DOHH2 (cell line): Measurements from ENCODE around the gene SEMA5A.

ENCODE experiments used
- H3F3A ChIP-seq: fragments of 200-600 bp; sonication (generic), shearing (Covaris generic); 2 replicates; pipeline ENCODE4 v1.6.0; 2016; ENCODE audit warnings: antibody characterized with exemption, mild to moderate bottlenecking; ENCODE audit not compliant: control insufficient read depth, insufficient read depth
- H3K27ac ChIP-seq: fragments of 200-600 bp; sonication (generic); 2 replicates; pipeline ENCODE4 v1.5.1; 2014; ENCODE audit warnings: low read depth, mild to moderate bottlenecking, low read length, moderate library complexity
- H3K27me3 ChIP-seq: fragments of 200-600 bp; sonication (generic); 2 replicates; pipeline ENCODE4 v1.6.1; 2014; ENCODE audit warnings: mild to moderate bottlenecking, low read length, mixed read lengths; ENCODE audit not compliant: control insufficient read depth
- H3K36me3 ChIP-seq: fragments of 200-600 bp; sonication (generic); 2 replicates; pipeline ENCODE4 v1.6.1; 2014; ENCODE audit warnings: mild to moderate bottlenecking, low read length, moderate library complexity, mixed read lengths; ENCODE audit not compliant: control insufficient read depth
- H3K4me1 ChIP-seq: fragments of 200-600 bp; sonication (generic); 2 replicates; pipeline ENCODE4 v1.6.1; 2014; ENCODE audit warnings: mild to moderate bottlenecking, low read length, mixed read lengths; ENCODE audit not compliant: control insufficient read depth
- H3K4me2 ChIP-seq: fragments of 200-600 bp; sonication (generic); 2 replicates; pipeline ENCODE4 v1.6.0; 2014; ENCODE audit warnings: mild to moderate bottlenecking, low read length, moderate library complexity
- H3K4me3 ChIP-seq: fragments of 200-600 bp; sonication (generic); 2 replicates; pipeline ENCODE4 v1.5.1; 2014; ENCODE audit warnings: mild to moderate bottlenecking, low read length, mixed read lengths
- H3K79me2 ChIP-seq: fragments of 200-600 bp; sonication (generic); 2 replicates; pipeline ENCODE4 v1.6.1; 2014; ENCODE audit warnings: mild to moderate bottlenecking, low read length, mixed read lengths; ENCODE audit not compliant: control insufficient read depth
- H3K9me2 ChIP-seq: fragments of 200-600 bp; sonication (generic); replicated peaks from 2 replicates; pipeline ENCODE4 v1.6.1; 2014; ENCODE audit warnings: mild to moderate bottlenecking, low read length, mixed read lengths; ENCODE audit not compliant: control insufficient read depth
- H3K9me3 ChIP-seq: fragments of 200-600 bp; sonication (generic); 2 replicates; pipeline ENCODE4 v1.6.1; 2014; ENCODE audit warnings: antibody characterized with exemption, low read length, mixed read lengths; ENCODE audit not compliant: control insufficient read depth, insufficient read depth
- H4K20me1 ChIP-seq: fragments of 200-600 bp; sonication (generic); 2 replicates; pipeline ENCODE4 v1.6.0; 2014; ENCODE audit warnings: low read depth, mild to moderate bottlenecking, antibody characterized with exemption, low read length, moderate library complexity; ENCODE audit not compliant: control insufficient read depth, insufficient read depth
- EZH2phosphoT487 ChIP-seq: fragments of 200-600 bp; sonication (generic); IDR thresholded peaks from 2 replicates; pipeline ENCODE4 v1.6.1; 2017; ENCODE audit warnings: borderline replicate concordance, mild to moderate bottlenecking, antibody characterized with exemption, low read length, moderate library complexity, mixed read lengths
- TF ChIP-seq, protein P1 (sequence below): fragments of 200-600 bp; sonication (generic); IDR thresholded peaks from one replicate; pipeline ENCODE4 v1.5.1; 2014; ENCODE audit warnings: antibody characterized with exemption, mild to moderate bottlenecking, low read depth, low read length; ENCODE audit not compliant: poor library complexity, severe bottlenecking

The SEMA5A gene

GRCh38 chr5:9495121-9495520 is 50.8 kb downstream of the SEMA5A start:
- H3K9me2 ChIP-seq: no peaks in the 10 kb centered on the region
- no peak overlapping the region for H3K4me3 ChIP-seq
- H3K79me2 ChIP-seq: no peaks in the 10 kb centered on the region
- H4K20me1 ChIP-seq: no peaks in the 10 kb centered on the region
- no peak overlapping the region for H3K27ac ChIP-seq
- H3K4me2 ChIP-seq: no peak overlapping the region
- TF ChIP-seq, protein P1, sequence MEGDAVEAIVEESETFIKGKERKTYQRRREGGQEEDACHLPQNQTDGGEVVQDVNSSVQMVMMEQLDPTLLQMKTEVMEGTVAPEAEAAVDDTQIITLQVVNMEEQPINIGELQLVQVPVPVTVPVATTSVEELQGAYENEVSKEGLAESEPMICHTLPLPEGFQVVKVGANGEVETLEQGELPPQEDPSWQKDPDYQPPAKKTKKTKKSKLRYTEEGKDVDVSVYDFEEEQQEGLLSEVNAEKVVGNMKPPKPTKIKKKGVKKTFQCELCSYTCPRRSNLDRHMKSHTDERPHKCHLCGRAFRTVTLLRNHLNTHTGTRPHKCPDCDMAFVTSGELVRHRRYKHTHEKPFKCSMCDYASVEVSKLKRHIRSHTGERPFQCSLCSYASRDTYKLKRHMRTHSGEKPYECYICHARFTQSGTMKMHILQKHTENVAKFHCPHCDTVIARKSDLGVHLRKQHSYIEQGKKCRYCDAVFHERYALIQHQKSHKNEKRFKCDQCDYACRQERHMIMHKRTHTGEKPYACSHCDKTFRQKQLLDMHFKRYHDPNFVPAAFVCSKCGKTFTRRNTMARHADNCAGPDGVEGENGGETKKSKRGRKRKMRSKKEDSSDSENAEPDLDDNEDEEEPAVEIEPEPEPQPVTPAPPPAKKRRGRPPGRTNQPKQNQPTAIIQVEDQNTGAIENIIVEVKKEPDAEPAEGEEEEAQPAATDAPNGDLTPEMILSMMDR: no peak
- TF ChIP-seq EZH2phosphoT487: no peak
- no peaks in the 10 kb centered on the region for H3K27me3 ChIP-seq
- no peaks in the 10 kb centered on the region for H3K36me3 ChIP-seq
- no peaks in the 10 kb centered on the region for H3F3A ChIP-seq
- no peaks in the 10 kb centered on the region for H3K9me3 ChIP-seq
- no peaks in the 10 kb centered on the region for H3K4me1 ChIP-seq

DNA sequence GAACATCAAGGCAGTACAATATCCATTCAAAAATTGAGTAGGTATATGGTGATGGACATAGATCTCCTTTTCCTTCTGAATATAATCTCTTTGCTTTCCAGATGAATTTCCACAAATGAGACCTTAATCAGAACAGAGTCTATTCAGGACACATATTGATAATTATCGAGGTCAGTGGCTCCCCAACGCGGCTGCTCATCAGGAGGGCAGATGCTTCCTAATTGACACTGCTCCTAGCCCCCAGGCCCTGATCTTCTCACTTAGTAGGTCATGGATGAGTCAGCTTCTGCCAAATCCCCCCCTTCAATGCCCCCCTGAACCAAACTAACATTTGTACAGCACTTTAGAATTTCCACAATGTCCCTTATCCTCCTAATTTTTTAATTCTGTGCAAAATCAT is 51.6 kb downstream of the SEMA5A start:
- Histone ChIP-seq H3K4me3 (no peak overlapping the region), H3K9me2 (no peaks in the 10 kb centered on the region), H3F3A (no peaks in the 10 kb centered on the region), H4K20me1 (no peaks in the 10 kb centered on the region), H3K79me2 (no peaks in the 10 kb centered on the region), H3K4me1 (no peaks in the 10 kb centered on the region), H3K9me3 (no peaks in the 10 kb centered on the region), H3K27ac (no peak overlapping the region), H3K27me3 (no peaks in the 10 kb centered on the region), H3K36me3 (no peaks in the 10 kb centered on the region), H3K4me2 (no peak overlapping the region)
- TF ChIP-seq EZH2phosphoT487: no peak
- TF ChIP-seq, protein P1: no peak

GRCh38 chr5:9490494-9491097 is 55.3 kb downstream of the SEMA5A start:
- TF ChIP-seq, protein P1: no peak
- no peak for TF ChIP-seq EZH2phosphoT487
- H3K79me2 ChIP-seq: no peaks in the 10 kb centered on the region
- H3K4me3 ChIP-seq: no peak overlapping the region
- no peaks in the 10 kb centered on the region for H3K9me3 ChIP-seq
- no peaks in the 10 kb centered on the region for H3K27me3 ChIP-seq
- H3K9me2 ChIP-seq: no peaks in the 10 kb centered on the region
- H3F3A ChIP-seq: no peaks in the 10 kb centered on the region
- H3K4me2 ChIP-seq: no peak overlapping the region
- H4K20me1 ChIP-seq: no peaks in the 10 kb centered on the region
- H3K36me3 ChIP-seq: no peaks in the 10 kb centered on the region
- H3K27ac ChIP-seq: no peak overlapping the region
- H3K4me1 ChIP-seq: no peaks in the 10 kb centered on the region
